GM10248 (cell line): ENCODE measurements around the gene YPEL5.

ENCODE experiments used
- CTCF ChIA-PET: fragments of 300-600 bp; sonication (Branson Sonifier 250); formaldehyde crosslinking; extraction: SDS; loops from one replicate; lab custom pipeline; 2021; ENCODE audit warnings: antibody characterized with exemption; lab: Yijun Ruan, JAX
- POLR2A ChIA-PET: fragments of 350-650 bp; sonication (Branson Sonifier 250); formaldehyde crosslinking; extraction: SDS; loops from one replicate; lab custom pipeline; 2020; ENCODE audit warnings: antibody characterized with exemption; lab: Yijun Ruan, JAX
- DNase-seq: peaks from one replicate; pipeline ENCODE4 v3.0.0; 2012; ENCODE audit errors: extremely low spot score
- TF ChIP-seq, protein P1 (sequence below): IDR thresholded peaks from 2 replicates; pipeline ENCODE4 v1.5.1; 2012; ENCODE audit warnings: mild to moderate bottlenecking, low read depth; ENCODE audit errors: extremely low read depth, missing control alignments, control extremely low read depth

The YPEL5 gene

DNA sequence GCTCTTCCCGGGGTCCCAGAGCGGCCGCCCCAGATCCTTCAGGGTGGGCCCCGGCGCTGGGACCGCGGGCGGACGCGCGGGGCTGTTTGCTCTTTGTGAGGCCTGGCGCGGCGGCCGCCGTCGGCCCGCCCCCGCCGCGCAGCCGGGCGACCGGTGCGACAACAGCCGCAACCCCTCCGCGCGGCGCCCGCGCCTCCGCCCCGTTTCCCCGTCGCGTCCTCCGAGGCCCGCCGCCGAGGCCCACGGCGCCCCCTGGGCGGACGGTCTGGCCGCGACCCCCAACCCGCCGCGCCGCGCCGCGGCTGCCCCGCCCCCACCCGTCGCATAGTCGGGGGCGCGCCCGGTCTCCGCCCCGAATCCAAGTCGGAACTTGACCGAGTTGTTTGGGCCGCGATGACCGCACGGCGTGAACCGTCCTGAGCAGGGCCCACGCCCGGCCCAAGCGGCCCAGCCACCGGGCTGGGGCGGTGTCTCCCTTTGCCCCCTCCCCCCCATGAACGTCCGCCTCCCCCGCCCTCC, 448 bp downstream of the YPEL5 start:
- ChIA-PET POLR2A (interaction anchor here (0.7 to 1.3 kb wide), 4 partner anchors 84 to 1030 kb away, joined by 3 to 9 read pairs (median 4); partner anchors contain the start of gene LBH), CTCF (interaction anchor here (0.9 to 8.1 kb wide), 7 partner anchors 8 to 565 kb away, joined by 3 to 97 read pairs (median 15); no protein-coding TSS in a partner anchor)
- TF ChIP-seq, protein P1, sequence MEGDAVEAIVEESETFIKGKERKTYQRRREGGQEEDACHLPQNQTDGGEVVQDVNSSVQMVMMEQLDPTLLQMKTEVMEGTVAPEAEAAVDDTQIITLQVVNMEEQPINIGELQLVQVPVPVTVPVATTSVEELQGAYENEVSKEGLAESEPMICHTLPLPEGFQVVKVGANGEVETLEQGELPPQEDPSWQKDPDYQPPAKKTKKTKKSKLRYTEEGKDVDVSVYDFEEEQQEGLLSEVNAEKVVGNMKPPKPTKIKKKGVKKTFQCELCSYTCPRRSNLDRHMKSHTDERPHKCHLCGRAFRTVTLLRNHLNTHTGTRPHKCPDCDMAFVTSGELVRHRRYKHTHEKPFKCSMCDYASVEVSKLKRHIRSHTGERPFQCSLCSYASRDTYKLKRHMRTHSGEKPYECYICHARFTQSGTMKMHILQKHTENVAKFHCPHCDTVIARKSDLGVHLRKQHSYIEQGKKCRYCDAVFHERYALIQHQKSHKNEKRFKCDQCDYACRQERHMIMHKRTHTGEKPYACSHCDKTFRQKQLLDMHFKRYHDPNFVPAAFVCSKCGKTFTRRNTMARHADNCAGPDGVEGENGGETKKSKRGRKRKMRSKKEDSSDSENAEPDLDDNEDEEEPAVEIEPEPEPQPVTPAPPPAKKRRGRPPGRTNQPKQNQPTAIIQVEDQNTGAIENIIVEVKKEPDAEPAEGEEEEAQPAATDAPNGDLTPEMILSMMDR, result no peak
- DNase-seq, result peak; percentile 34

DNA sequence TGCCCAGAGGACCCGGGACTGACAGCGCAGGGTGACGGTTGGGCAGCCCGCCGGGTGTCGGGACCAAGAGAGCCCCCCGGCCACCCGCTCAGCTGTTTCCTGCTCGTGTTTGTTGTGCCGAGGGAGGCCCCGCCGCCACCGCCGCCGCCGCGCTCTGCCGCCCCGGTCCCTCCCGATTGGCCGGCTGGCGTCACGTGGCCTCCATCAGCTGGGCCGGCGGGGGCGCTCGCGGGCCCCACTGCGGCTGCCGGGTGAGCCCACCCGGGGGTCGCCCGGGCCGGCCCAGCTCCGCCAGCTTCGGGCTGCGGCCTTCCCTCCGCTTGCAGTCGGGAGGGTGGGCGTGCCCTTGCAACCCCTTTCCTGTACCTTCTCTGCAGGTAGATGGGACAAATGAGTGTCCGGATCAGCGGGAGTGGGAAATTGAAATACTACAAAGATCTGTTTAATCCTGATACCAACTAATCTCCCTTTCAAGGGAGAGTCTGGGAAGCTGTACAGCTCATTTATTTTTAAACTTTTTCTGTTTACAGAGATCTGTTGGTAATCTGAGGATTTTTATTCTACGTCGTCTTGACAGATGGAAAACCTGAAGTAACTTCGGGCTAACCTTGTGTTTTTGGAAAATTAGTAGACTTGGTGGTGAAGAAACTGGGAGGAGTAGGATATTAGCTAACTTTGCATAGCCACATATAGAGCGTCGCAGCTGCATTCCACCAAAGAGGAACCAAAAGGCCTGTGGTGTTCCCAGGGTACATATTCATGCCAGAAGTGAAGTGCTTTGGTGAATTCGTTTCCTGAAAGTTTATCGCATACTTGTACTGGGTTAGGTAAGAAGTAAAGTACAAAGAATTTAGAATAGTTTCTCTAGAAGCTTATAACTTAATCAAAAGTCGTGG, 1.2 kb downstream of the YPEL5 start:
- peak; percentile 86 for DNase-seq
- ChIA-PET POLR2A (interaction anchor here (0.7 to 1.0 kb wide), 4 partner anchors 19 to 1030 kb away, joined by 3 to 5 read pairs (median 4); no protein-coding TSS in a partner anchor), CTCF (interaction anchor here (1.1 to 8.1 kb wide), 8 partner anchors 10 to 564 kb away, joined by 4 to 97 read pairs (median 12); no protein-coding TSS in a partner anchor)
- TF ChIP-seq, protein P1, result peak; percentile 52

DNA sequence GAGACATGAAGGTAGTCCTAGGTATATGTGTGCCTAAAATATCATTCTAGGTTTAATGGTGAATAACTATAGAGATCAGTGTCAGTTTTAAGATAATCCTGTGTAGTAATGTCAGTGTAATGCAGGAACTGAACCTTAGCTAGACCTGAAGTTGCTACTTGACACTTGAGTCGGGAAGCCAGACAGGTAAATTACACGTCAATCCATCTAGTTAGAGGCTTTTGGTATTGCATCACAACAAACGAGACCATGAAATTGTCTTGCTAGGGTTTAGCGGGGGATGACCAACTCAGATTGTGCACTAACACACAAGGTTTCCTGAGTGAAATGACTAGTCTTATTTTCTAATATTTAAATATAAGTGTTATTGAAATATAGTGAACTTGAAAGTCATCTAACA, 2.0 kb downstream of the YPEL5 start:
- TF ChIP-seq, protein P1, result no peak
- CTCF ChIA-PET, result interaction anchor here (1.5 to 8.1 kb wide), 7 partner anchors 9 to 563 kb away, joined by 7 to 97 read pairs (median 15); no protein-coding TSS in a partner anchor
- DNase-seq, result no peak
- POLR2A ChIA-PET, result interaction anchor here (1.6 kb wide), 1 partner anchor 83 kb away, joined by 4 read pairs; no protein-coding TSS in a partner anchor

DNA sequence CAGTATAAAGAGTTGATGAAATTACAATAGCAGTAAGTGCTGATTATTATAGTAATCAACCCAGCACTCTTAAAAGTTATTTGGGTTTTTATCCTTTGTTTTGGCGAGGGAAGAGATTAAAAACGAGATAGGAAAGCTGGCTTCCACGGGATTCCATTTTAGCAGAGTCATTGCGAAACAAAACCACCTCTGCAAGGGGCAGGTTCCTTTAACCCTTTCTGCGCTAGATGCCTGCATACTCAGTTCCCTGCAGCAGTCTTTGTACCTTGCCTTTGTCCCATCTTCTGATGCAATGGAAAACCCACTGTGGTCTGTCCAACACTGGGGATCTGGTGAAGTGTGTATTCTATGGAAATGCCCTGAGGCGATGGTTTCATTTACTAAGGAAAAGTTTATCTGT, 2.7 kb downstream of the YPEL5 start:
- POLR2A ChIA-PET, result interaction anchor here (1.0 to 1.6 kb wide), 2 partner anchors 13 to 83 kb away, joined by 3 to 4 read pairs; no protein-coding TSS in a partner anchor
- CTCF ChIA-PET, result interaction anchor here (1.1 to 8.1 kb wide), 8 partner anchors 8 to 562 kb away, joined by 3 to 97 read pairs (median 12); no protein-coding TSS in a partner anchor
- TF ChIP-seq, protein P1, result no peak
- no peak for DNase-seq

DNA sequence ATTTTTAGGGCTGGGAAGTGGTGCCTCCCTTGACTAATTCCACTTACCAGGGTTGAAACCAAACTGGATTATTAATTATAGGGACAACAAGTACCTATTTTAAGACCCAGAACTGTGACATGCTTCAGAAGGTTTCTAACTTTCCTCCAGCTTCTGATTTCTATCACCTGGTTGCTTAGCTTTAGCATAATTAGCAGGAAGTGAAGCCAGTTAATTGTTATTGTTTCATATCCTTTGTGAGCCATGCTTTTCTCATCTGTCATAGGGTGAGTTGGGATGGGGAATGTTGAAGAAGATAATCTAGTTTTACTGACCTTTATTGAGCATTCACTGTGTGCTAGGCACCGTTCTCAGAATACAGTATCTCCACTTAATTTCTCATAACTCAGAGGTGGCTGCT, 3.2 kb downstream of the YPEL5 start:
- POLR2A ChIA-PET, result interaction anchor here (1.0 to 1.6 kb wide), 2 partner anchors 12 to 82 kb away, joined by 3 to 4 read pairs; no protein-coding TSS in a partner anchor
- no peak for DNase-seq
- TF ChIP-seq, protein P1, result no peak
- CTCF ChIA-PET, result interaction anchor here (0.8 to 8.1 kb wide), 9 partner anchors 8 to 562 kb away, joined by 3 to 97 read pairs (median 9); no protein-coding TSS in a partner anchor

DNA sequence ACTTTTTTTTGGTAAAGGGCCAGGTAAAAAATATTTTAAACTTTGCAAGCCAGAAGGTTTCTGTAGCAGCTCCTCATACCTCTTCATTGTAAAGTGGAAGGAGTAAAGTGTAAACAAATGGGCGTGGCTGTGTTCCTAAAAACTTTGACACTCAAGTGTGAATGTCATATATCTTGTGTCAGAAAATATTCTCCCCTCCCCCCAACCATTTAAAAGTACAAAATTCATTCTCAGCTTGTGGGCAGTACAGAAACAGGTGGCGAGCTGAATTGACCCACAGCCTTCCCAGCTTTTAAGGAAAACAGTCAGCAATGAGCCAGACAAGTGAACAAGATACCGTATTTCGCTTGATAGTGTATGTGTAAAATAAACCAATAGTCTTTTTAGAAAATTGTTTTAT, 4.0 kb downstream of the YPEL5 start:
- POLR2A ChIA-PET, result no interaction called here
- TF ChIP-seq, protein P1, result no peak
- no peak for DNase-seq
- CTCF ChIA-PET, result interaction anchor here (0.8 to 8.1 kb wide), 6 partner anchors 12 to 561 kb away, joined by 3 to 97 read pairs (median 25); no protein-coding TSS in a partner anchor
